ENCODE data around the gene SPACA4.

SPACA4 gene

GRCh38 chr19:48588670-48589401 lies 17.7 kb upstream of the SPACA4 start:
- peak; percentile 63 for TF ChIP-seq RAD21 (IDR thresholded peaks at IDR 0.05; ENCODE audit: low read depth)
- no peak for TF ChIP-seq CREB1 (IDR thresholded peaks at IDR 0.05; ENCODE audit: low read depth)
- no peak for TF ChIP-seq TAF1 (IDR thresholded peaks at IDR 0.05; ENCODE audit: low read depth)
- no peak for TF ChIP-seq EP300 (IDR thresholded peaks at IDR 0.05; ENCODE audit: borderline replicate concordance)
- TF ChIP-seq TEAD4 (IDR thresholded peaks at IDR 0.05) = no peak
- peak; percentile 68 for TF ChIP-seq NFIC (IDR thresholded peaks at IDR 0.05)
- no peak for TF ChIP-seq CEBPB (IDR thresholded peaks at IDR 0.05)
- no peak for TF ChIP-seq EGR1 (IDR thresholded peaks at IDR 0.05)
- no peak for TF ChIP-seq REST (IDR thresholded peaks at IDR 0.05; ENCODE audit: low read depth)
- no peak for TF ChIP-seq YY1 (IDR thresholded peaks at IDR 0.05; ENCODE audit: low read depth)
- TF ChIP-seq MAX (IDR thresholded peaks at IDR 0.05) = peak; percentile 55; the same call in 1 of the 2 replicates

DNA sequence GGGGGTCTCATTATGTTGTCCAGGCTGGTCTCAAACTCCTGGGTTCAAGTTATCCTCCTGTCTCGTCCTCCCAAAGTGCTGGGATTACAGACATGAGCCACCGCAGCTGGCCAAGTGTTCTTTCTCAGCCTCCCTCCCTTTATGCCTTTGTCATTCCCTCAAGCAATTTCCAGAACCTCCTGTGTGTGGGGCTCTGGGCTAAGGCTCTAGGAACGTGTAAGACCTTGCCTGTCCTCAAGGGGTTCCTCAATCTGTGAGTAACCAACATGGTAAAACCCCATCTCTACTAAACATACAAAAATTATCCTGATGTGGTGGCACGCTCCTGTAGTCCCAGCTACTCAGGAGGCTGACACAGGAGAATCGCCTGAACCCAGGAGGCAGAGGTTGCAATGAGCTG lies 15.5 kb upstream of the SPACA4 start:
- TF ChIP-seq EP300 (IDR thresholded peaks at IDR 0.05; ENCODE audit: borderline replicate concordance) (no peak), MAX (IDR thresholded peaks at IDR 0.05) (no peak), ZBTB7A (IDR thresholded peaks at IDR 0.05; ENCODE audit: low read depth) (no peak)

GRCh38 chr19:48595171-48595570 lies 11.4 kb upstream of the SPACA4 start:
- TF ChIP-seq EGR1 (IDR thresholded peaks at IDR 0.05) (no peak), CEBPB (IDR thresholded peaks at IDR 0.05) (no peak), RAD21 (IDR thresholded peaks at IDR 0.05; ENCODE audit: low read depth) (no peak), TCF12 (IDR thresholded peaks at IDR 0.05; ENCODE audit: low read depth) (no peak), MAX (IDR thresholded peaks at IDR 0.05) (no peak)

GRCh38 chr19:48595833-48596232 lies 10.7 kb upstream of the SPACA4 start:
- TF ChIP-seq CREB1 (IDR thresholded peaks at IDR 0.05; ENCODE audit: low read depth) (no peak), REST (IDR thresholded peaks at IDR 0.05; ENCODE audit: low read depth) (no peak)

- TF ChIP-seq EGR1 (IDR thresholded peaks at IDR 0.05) = no peak
- TF ChIP-seq TEAD4 (IDR thresholded peaks at IDR 0.05) = no peak
- no peak for TF ChIP-seq NFIC (IDR thresholded peaks at IDR 0.05)
- no peak for TF ChIP-seq ZBTB7A (IDR thresholded peaks at IDR 0.05; ENCODE audit: low read depth)
- TF ChIP-seq RAD21 (IDR thresholded peaks at IDR 0.05; ENCODE audit: low read depth) = no peak
- no peak for TF ChIP-seq EP300 (IDR thresholded peaks at IDR 0.05; ENCODE audit: borderline replicate concordance)
- no peak for TF ChIP-seq REST (IDR thresholded peaks at IDR 0.05; ENCODE audit: low read depth)
Observed at GRCh38 chr19:48596237-48596636, 10.3 kb upstream of the SPACA4 start.

- TF ChIP-seq REST (IDR thresholded peaks at IDR 0.05; ENCODE audit: low read depth) (no peak), MAX (IDR thresholded peaks at IDR 0.05) (no peak), RAD21 (IDR thresholded peaks at IDR 0.05; ENCODE audit: low read depth) (no peak), YY1 (IDR thresholded peaks at IDR 0.05; ENCODE audit: low read depth) (no peak), CREB1 (IDR thresholded peaks at IDR 0.05; ENCODE audit: low read depth) (no peak), TCF12 (IDR thresholded peaks at IDR 0.05; ENCODE audit: low read depth) (no peak), USF1 (IDR thresholded peaks at IDR 0.05) (no peak), EP300 (IDR thresholded peaks at IDR 0.05; ENCODE audit: borderline replicate concordance) (no peak), CEBPB (IDR thresholded peaks at IDR 0.05) (no peak), FOXM1 (IDR thresholded peaks at IDR 0.05; ENCODE audit: borderline replicate concordance, low read depth) (no peak), NFIC (IDR thresholded peaks at IDR 0.05) (no peak)
Observed at GRCh38 chr19:48596679-48597465, 9.7 kb upstream of the SPACA4 start.
